ENCODE data around the gene ECT2L. TPM values are rescaled to one million over a fixed set of nuclear protein-coding genes. Genes with fewer than 3 reads are reported as not detected.

ECT2L gene
- total and polyA plus RNA-seq, 5 experiments from 2014 or later = 0.05 to 0.26 TPM; not detected in 3

DNA sequence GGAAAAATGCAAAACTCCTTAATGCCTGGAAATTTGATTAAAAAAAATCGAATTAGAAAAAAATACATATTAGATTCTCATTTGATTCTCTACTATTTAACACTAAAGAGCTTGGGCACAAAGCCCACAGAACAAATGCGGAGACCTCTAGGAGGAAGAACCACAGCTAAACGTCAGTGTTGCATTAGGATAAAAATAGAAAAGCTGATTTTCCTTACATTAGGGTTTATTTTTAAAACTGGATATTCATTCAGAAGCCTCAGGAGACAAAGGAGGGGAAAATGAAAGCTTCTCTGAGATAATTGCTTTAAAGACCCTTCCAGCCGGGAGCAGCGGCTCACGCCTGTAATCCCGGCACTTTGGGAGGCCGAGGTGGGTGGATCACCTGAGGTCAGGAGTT lies 77.3 kb downstream of the ECT2L start:
- Mint-ChIP-seq H3K4me1 (no peaks in the 10 kb centered on the region), H3K27me3 (peaks cover 0 to 4% (median 0%) of the 10 kb centered on the region in 5 donors), H3K27ac (peak overlapping the region in 1 of 10 donors; percentile 28), H3K9me3 (no peaks in the 10 kb centered on the region), H3K4me3 (no peak overlapping the region), H3K36me3 (peaks cover 0 to 2% (median 0%) of the 10 kb centered on the region in 3 donors)
- ATAC-seq (no peak), DNase-seq (no peak)
- POLR2A ChIA-PET = interaction anchor here (0.5 kb wide), 1 partner anchor 450 kb away, joined by 4 read pairs; no protein-coding TSS in a partner anchor

- POLR2A ChIA-PET = no interaction called here
- no peaks in the 10 kb centered on the region for H3K4me1 Mint-ChIP-seq
- ATAC-seq (no peak), DNase-seq (no peak)
- H3K9me3 Mint-ChIP-seq = no peaks in the 10 kb centered on the region
- H3K4me3 Mint-ChIP-seq = peak overlapping the region in 1 of 10 donors; percentile 23
- H3K36me3 Mint-ChIP-seq = no peaks in the 10 kb centered on the region
- no peaks in the 10 kb centered on the region for H3K27me3 Mint-ChIP-seq
- H3K27ac Mint-ChIP-seq = peak overlapping the region in 1 of 10 donors; percentile 27
These were observed 86.6 kb downstream of the ECT2L start for GRCh38 chr6:138882369-138883017.

DNA sequence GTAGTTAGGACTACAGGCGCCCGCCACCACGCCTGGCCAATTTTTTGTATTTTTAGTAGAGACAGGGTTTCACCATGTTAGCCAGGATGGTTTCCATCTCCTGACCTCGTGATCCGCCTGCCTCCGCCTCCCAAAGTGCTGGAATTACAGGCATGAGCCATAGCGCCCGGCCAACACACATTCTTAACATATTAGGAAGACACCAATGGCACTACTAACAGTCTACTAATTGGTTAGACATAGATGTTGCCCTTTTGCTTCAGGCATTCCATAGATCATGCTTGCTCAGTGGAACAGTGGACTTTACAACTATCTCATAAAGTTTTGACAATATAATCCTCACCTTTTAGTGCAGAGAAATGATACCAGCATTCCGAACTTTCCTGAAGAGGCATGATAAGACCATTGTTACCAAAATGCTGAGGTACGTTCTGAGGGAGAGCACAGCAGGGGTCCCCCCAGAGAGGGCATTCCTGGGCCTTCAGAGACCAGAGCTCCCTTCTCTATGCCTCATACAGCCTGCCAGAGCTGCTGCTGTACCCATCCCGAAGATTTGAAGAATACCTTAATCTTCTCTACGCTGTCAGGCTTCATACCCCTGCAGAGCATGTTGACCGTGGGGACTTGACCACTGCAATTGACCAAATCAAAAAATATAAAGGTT lies 89.4 kb downstream of the ECT2L start:
- no peaks in the 10 kb centered on the region for H3K36me3 Mint-ChIP-seq
- no peak overlapping the region for H3K4me3 Mint-ChIP-seq
- DNase-seq = no peak
- ATAC-seq = no peak
- H3K4me1 Mint-ChIP-seq = no peaks in the 10 kb centered on the region
- H3K9me3 Mint-ChIP-seq = no peaks in the 10 kb centered on the region
- H3K27ac Mint-ChIP-seq = no peak overlapping the region
- POLR2A ChIA-PET = interaction anchor here (0.6 kb wide), 1 partner anchor 28 kb away, joined by 3 read pairs; no protein-coding TSS in a partner anchor
- H3K27me3 Mint-ChIP-seq = no peaks in the 10 kb centered on the region

DNA sequence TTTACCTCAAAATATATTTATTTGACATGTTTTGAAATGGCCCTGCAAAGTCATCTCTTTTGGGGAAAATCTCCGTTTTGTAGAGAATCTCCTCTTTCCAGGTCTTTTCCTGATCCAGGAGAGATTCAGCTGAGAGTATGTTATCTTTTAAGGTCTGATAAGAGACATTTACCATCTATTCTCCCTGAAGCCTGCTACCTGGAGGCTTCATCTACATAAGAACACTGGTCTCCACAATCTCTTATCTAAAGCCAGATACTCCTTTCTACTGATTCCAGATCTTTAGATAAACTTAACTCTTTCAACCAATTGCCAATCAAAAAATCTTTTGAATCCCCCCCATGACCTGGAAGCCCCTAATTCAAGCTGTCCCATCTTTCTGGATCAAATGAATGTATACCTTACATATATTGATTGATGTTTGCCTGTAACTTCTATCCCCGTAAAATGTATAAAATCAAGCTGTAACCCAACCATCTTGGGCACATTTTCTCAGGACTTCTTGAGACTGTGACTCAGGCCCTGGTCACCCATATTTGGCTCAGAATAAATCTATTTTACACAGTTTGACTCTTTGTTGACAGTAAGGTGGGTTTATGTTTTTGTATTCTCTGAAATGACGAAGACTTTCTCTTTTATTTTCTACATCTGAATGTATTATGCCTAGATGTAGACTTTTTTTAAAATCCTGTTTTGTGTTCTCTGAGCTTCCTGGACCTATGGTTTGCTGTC lies 95.5 kb downstream of the ECT2L start:
- peaks cover 0 to 17% (median 2%) of the 10 kb centered on the region in 3 donors for H3K36me3 Mint-ChIP-seq
- H3K4me1 Mint-ChIP-seq = no peaks in the 10 kb centered on the region
- H3K4me3 Mint-ChIP-seq = no peak overlapping the region
- peaks cover 0 to 15% (median 0%) of the 10 kb centered on the region in 9 donors for H3K9me3 Mint-ChIP-seq
- peak overlapping the region in 1 of 10 donors; percentile 8 for H3K27ac Mint-ChIP-seq
- POLR2A ChIA-PET = no interaction called here
- no peak for ATAC-seq
- no peaks in the 10 kb centered on the region for H3K27me3 Mint-ChIP-seq
- no peak for DNase-seq

- no peak for DNase-seq
- Mint-ChIP-seq H3K4me1 (peaks cover 0 to 1% (median 0%) of the 10 kb centered on the region in 4 donors), H3K36me3 (peaks cover 21 to 35% (median 32%) of the 10 kb centered on the region in 3 donors), H3K27ac (no peak overlapping the region), H3K4me3 (no peak overlapping the region), H3K27me3 (no peaks in the 10 kb centered on the region), H3K9me3 (peaks cover 0 to 13% (median 0%) of the 10 kb centered on the region in 9 donors)
- POLR2A ChIA-PET = no interaction called here
- ATAC-seq = no peak
These were observed 100.3 kb downstream of the ECT2L start for GRCh38 chr6:138896104-138896756.

- no peak overlapping the region for H3K27ac Mint-ChIP-seq
- POLR2A ChIA-PET = no interaction called here
These were observed 101.1 kb downstream of the ECT2L start for GRCh38 chr6:138897031-138897430.

GRCh38 chr6:138907167-138907566 lies 111.3 kb downstream of the ECT2L start:
- peak overlapping the region in 1 of 10 donors; percentile 64 for H3K27ac Mint-ChIP-seq
- no peaks in the 10 kb centered on the region for H3K27me3 Mint-ChIP-seq
- DNase-seq = no peak
- no peak overlapping the region for H3K4me3 Mint-ChIP-seq
- no peak for ATAC-seq
- H3K36me3 Mint-ChIP-seq = peaks cover 8 to 84% (median 57%) of the 10 kb centered on the region in 3 donors
- H3K9me3 Mint-ChIP-seq = no peaks in the 10 kb centered on the region
- H3K4me1 Mint-ChIP-seq = peaks cover 0 to 6% (median 0%) of the 10 kb centered on the region in 4 donors
- POLR2A ChIA-PET = no interaction called here

More at GRCh38 chr6:138897031-138897430, 101.1 kb downstream of the ECT2L start:
- peaks cover 24 to 43% (median 29%) of the 10 kb centered on the region in 3 donors for H3K36me3 Mint-ChIP-seq
- peaks cover 0 to 5% (median 0%) of the 10 kb centered on the region in 9 donors for H3K9me3 Mint-ChIP-seq
- no peak overlapping the region for H3K4me3 Mint-ChIP-seq
- ATAC-seq (no peak), DNase-seq (no peak)
- H3K4me1 Mint-ChIP-seq = peaks cover 0 to 1% (median 0%) of the 10 kb centered on the region in 4 donors
- H3K27me3 Mint-ChIP-seq = no peaks in the 10 kb centered on the region

- peaks cover 8 to 91% (median 60%) of the 10 kb centered on the region in 3 donors for H3K36me3 Mint-ChIP-seq
- no peaks in the 10 kb centered on the region for H3K9me3 Mint-ChIP-seq
- DNase-seq = no peak
- POLR2A ChIA-PET = no interaction called here
- no peak overlapping the region for H3K4me3 Mint-ChIP-seq
- H3K4me1 Mint-ChIP-seq = peaks cover 0 to 6% (median 0%) of the 10 kb centered on the region in 4 donors
- H3K27ac Mint-ChIP-seq = peak overlapping the region in 3 of 10 donors; percentile 21 to 80 (median 72)
- no peak for ATAC-seq
- no peaks in the 10 kb centered on the region for H3K27me3 Mint-ChIP-seq
These were observed 113.6 kb downstream of the ECT2L start for GRCh38 chr6:138909511-138909910.

DNA sequence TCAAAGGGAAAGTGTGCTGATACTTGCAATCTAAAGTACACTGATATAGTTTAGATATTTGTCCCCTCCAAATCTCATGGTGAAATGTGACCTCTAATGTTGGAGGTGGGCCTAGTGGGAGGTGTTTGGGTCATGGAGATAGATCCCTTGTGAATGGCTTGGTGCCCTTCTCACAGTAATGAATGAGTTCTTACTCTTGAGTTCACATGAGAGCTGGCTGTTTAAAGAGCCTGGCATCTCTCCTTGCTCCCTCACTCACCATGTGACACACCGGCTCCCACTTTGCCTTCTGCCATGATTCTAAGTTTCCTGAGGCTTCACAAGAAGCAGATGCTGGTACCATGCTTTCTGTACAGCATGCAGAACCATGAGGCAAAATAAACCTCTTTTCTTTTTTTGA lies 114.1 kb downstream of the ECT2L start:
- ATAC-seq = no peak

GRCh38 chr6:138912308-138912707 lies 116.4 kb downstream of the ECT2L start:
- H3K9me3 Mint-ChIP-seq = no peaks in the 10 kb centered on the region
- peaks cover 5 to 94% (median 58%) of the 10 kb centered on the region in 3 donors for H3K36me3 Mint-ChIP-seq
- ATAC-seq (no peak), DNase-seq (no peak)
- POLR2A ChIA-PET = no interaction called here
- no peak overlapping the region for H3K4me3 Mint-ChIP-seq
- peak overlapping the region in 1 of 10 donors; percentile 56 for H3K27ac Mint-ChIP-seq
- peaks cover 0 to 4% (median 0%) of the 10 kb centered on the region in 4 donors for H3K4me1 Mint-ChIP-seq
- H3K27me3 Mint-ChIP-seq = no peaks in the 10 kb centered on the region

More for the DNA sequence above, 114.1 kb downstream of the ECT2L start:
- DNase-seq = no peak
- Mint-ChIP-seq H3K27me3 (no peaks in the 10 kb centered on the region), H3K36me3 (peaks cover 8 to 91% (median 61%) of the 10 kb centered on the region in 3 donors), H3K9me3 (no peaks in the 10 kb centered on the region), H3K4me1 (peaks cover 0 to 6% (median 0%) of the 10 kb centered on the region in 4 donors), H3K4me3 (no peak overlapping the region), H3K27ac (peak overlapping the region in 1 of 10 donors; percentile 72)
- POLR2A ChIA-PET = no interaction called here

DNA sequence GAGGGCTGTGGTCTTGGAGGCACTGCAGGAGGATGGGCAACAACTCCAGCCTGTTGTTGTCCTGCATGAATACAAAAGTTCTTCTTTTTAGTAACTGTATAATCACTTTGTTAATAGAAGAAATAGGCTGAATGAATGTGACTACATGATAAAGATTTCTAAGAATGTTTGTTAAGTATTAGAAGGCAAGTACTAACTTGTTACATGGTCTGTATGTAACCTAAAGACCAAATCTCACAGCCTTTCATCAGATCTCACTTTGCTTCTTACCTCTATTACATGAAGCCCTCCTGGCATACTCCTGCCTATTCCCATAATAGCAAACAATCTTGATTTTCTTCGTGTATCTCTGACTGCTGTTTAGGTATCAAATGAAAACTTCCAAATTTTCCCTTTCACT lies 118.8 kb downstream of the ECT2L start:
- peaks cover 12 to 88% (median 52%) of the 10 kb centered on the region in 3 donors for H3K36me3 Mint-ChIP-seq
- no peaks in the 10 kb centered on the region for H3K27me3 Mint-ChIP-seq
- H3K4me3 Mint-ChIP-seq = no peak overlapping the region
- DNase-seq (no peak), ATAC-seq (no peak)
- H3K4me1 Mint-ChIP-seq = peaks cover 0 to 4% (median 0%) of the 10 kb centered on the region in 4 donors
- peak overlapping the region in 3 of 10 donors; percentile 22 to 59 (median 40) for H3K27ac Mint-ChIP-seq
- POLR2A ChIA-PET = no interaction called here
- H3K9me3 Mint-ChIP-seq = no peaks in the 10 kb centered on the region

DNA sequence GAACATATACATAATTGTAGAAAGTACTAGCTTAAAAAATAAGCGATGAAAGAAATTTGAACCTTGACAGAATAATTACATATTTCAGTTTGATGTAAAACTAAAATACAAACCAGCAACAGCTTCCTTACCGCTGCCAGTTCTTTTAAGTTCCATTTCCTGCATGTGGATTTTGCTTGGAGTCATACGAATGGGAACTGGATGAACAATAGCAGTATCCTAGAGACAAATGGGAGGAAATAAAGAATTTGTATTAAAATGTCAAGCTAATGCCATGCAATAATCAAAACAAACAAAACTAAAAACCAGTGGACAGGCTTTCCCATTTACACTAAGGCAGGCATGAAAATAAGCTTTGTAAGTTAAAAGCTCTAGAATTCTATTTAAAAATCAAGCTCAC lies 125.0 kb downstream of the ECT2L start:
- Mint-ChIP-seq H3K27ac (no peak overlapping the region), H3K36me3 (peaks cover 10 to 62% (median 21%) of the 10 kb centered on the region in 3 donors), H3K27me3 (no peaks in the 10 kb centered on the region), H3K4me1 (no peaks in the 10 kb centered on the region), H3K9me3 (no peaks in the 10 kb centered on the region), H3K4me3 (no peak overlapping the region)
- POLR2A ChIA-PET = no interaction called here
- no peak for ATAC-seq
- no peak for DNase-seq
